Upper lobe of left lung (tissue), 6 donors: ENCODE results near the gene CLK4. TPM values are rescaled to one million over a fixed set of nuclear protein-coding genes. Genes with fewer than 3 reads are reported as not detected.

ENCODE experiments used
- ATAC-seq, 2 donors: fragments of 200-7000 bp; cut with Tn5 transposase; one replicate each; pipeline ENCODE4 v1.9.1; 2022; ENCODE audit warnings: mild to moderate bottlenecking in 2 of 2, moderate library complexity in 2 of 2; ENCODE audit not compliant: low FRiP score in 2 of 2
- DNase-seq, 2 donors: peaks; one replicate each; pipeline ENCODE4 v3.0.0-alpha.2; 2019 to 2020
- H3K27ac ChIP-seq, 4 donors: fragments of 200-600 bp; sonication (generic); one replicate each; pipeline ENCODE4 v1.5.1; 2016 to 2019
- H3K27me3 ChIP-seq, 4 donors: fragments of 200-600 bp; sonication (generic); one replicate each; pipeline ENCODE4 v1.5.1; 2017 to 2019
- H3K36me3 ChIP-seq, 4 donors: fragments of 200-600 bp; sonication (generic); one replicate each; pipeline ENCODE4 v1.5.1; 2016 to 2019
- H3K4me1 ChIP-seq, 4 donors: fragments of 200-600 bp; sonication (generic); one replicate each; pipeline ENCODE4 v1.5.1; 2018 to 2019
- H3K4me3 ChIP-seq, 4 donors: fragments of 200-600 bp; sonication (generic); one replicate each; pipeline ENCODE4 v1.5.1; 2017 to 2019; ENCODE audit warnings: mild to moderate bottlenecking in 2 of 4, moderate library complexity in 1 of 4
- H3K9me3 ChIP-seq, 4 donors: fragments of 200-600 bp; sonication (generic); one replicate each; pipeline ENCODE4 v1.5.1; 2018 to 2019
- CTCF ChIP-seq, 6 experiments: fragments of 450-650 bp in 4 of 6; fragments of 200-600 bp in 2 of 6; sonication (generic) in 2 of 6; IDR thresholded peaks; one replicate each; pipeline ENCODE4 v1.5.1; 2016 to 2019; ENCODE audit warnings: antibody characterized with exemption in 6 of 6
- EP300 ChIP-seq, 4 donors: sonication (generic); formaldehyde crosslinking; IDR thresholded peaks; one replicate each; pipeline ENCODE4 v1.5.1; 2017; ENCODE audit warnings: antibody characterized with exemption in 4 of 4, control low read depth in 2 of 4
- POLR2A ChIP-seq, 4 donors: fragments of 450-650 bp; IDR thresholded peaks; one replicate each; pipeline ENCODE4 v1.5.1; 2016 to 2017; ENCODE audit warnings: antibody characterized with exemption in 4 of 4, mild to moderate bottlenecking in 2 of 4
- POLR2AphosphoS5 ChIP-seq, 2 donors: sonication (generic); formaldehyde crosslinking; IDR thresholded peaks; one replicate each; pipeline ENCODE4 v1.5.1; 2017; ENCODE audit warnings: antibody characterized with exemption in 2 of 2
- WGBS, 2 donors: methylation state at CpG; one replicate each; pipeline ENCODE4 v1.1.5; 2017 to 2018; 5-methylcytosine and 5-hydroxymethylcytosine counted together
- total RNA-seq, 6 donors: library from RNA; depleted of rRNA in 4 of 6; stranded (reverse); fragments of >200 nt in 4 of 6; gene quantifications; one replicate each; pipeline versions ENCODE4 v1.1.0 to v1.2.1, GENCODE V29; 2016 to 2021
- donor health status: DM: no; HTN: no; CAD: no; lungs with moderate emphysema.
- donor health status: DM: no; HTN: yes; CAD: no; lungs with severe emphysema.

CLK4 gene
- total RNA-seq, 6 donors from 2014 or later: 28.8 to 81.7 (median 35.0) TPM

GRCh38 chr5:178650214-178650613, 23.4 kb upstream of the CLK4 start:
- H3K9me3 ChIP-seq: no peaks in the 10 kb centered on the region
- no peak for TF ChIP-seq POLR2A (IDR thresholded peaks at IDR 0.05)
- TF ChIP-seq EP300 (IDR thresholded peaks at IDR 0.05): no peak
- no peak for TF ChIP-seq CTCF (IDR thresholded peaks at IDR 0.05)
- TF ChIP-seq POLR2AphosphoS5 (IDR thresholded peaks at IDR 0.05): no peak
- no peaks in the 10 kb centered on the region for H3K36me3 ChIP-seq
- DNase-seq (no peak), ATAC-seq (no peak)
- H3K4me1 ChIP-seq: no peaks in the 10 kb centered on the region
- no peaks in the 10 kb centered on the region for H3K27me3 ChIP-seq
- no peak overlapping the region for H3K27ac ChIP-seq
- H3K4me3 ChIP-seq: no peak overlapping the region
- WGBS, 2 donors: 52 to 67% methylated on average over 5 of the region's 5 CpGs

- Histone ChIP-seq H3K27me3 (no peaks in the 10 kb centered on the region), H3K4me3 (no peak overlapping the region), H3K27ac (no peak overlapping the region), H3K9me3 (no peaks in the 10 kb centered on the region), H3K36me3 (no peaks in the 10 kb centered on the region), H3K4me1 (no peaks in the 10 kb centered on the region)
- TF ChIP-seq CTCF (IDR thresholded peaks at IDR 0.05) (no peak), POLR2AphosphoS5 (IDR thresholded peaks at IDR 0.05) (no peak), POLR2A (IDR thresholded peaks at IDR 0.05) (no peak), EP300 (IDR thresholded peaks at IDR 0.05) (no peak)
- DNase-seq (no peak), ATAC-seq (no peak)
- 67 to 73% methylated on average over 3 of the region's 3 CpGs for WGBS, 2 donors
Observed at GRCh38 chr5:178649580-178649979, 22.7 kb upstream of the CLK4 start.

GRCh38 chr5:178644826-178645545, 18.1 kb upstream of the CLK4 start:
- ATAC-seq: no peak
- Histone ChIP-seq H3K4me3 (no peak overlapping the region), H3K4me1 (no peaks in the 10 kb centered on the region), H3K9me3 (peaks cover 0 to 4% (median 0%) of the 10 kb centered on the region in 4 donors), H3K27me3 (no peaks in the 10 kb centered on the region), H3K36me3 (no peaks in the 10 kb centered on the region), H3K27ac (no peak overlapping the region)
- 55 to 56% methylated on average over 7 of the region's 7 CpGs for WGBS, 2 donors
- no peak for DNase-seq
- TF ChIP-seq EP300 (IDR thresholded peaks at IDR 0.05): no peak
- no peak for TF ChIP-seq POLR2A (IDR thresholded peaks at IDR 0.05)
- TF ChIP-seq CTCF (IDR thresholded peaks at IDR 0.05): no peak
- TF ChIP-seq POLR2AphosphoS5 (IDR thresholded peaks at IDR 0.05): no peak

GRCh38 chr5:178642351-178642909, 15.6 kb upstream of the CLK4 start:
- no peak for DNase-seq
- no peaks in the 10 kb centered on the region for H3K27me3 ChIP-seq
- 78 to 100% methylated on average over 1 of the region's 1 CpG for WGBS, 2 donors
- no peak for ATAC-seq
- H3K4me3 ChIP-seq: no peak overlapping the region
- H3K4me1 ChIP-seq: no peaks in the 10 kb centered on the region
- no peak overlapping the region for H3K27ac ChIP-seq
- H3K9me3 ChIP-seq: peaks cover 0 to 4% (median 0%) of the 10 kb centered on the region in 4 donors
- no peaks in the 10 kb centered on the region for H3K36me3 ChIP-seq
- TF ChIP-seq POLR2AphosphoS5 (IDR thresholded peaks at IDR 0.05) (no peak), POLR2A (IDR thresholded peaks at IDR 0.05) (no peak), EP300 (IDR thresholded peaks at IDR 0.05) (no peak), CTCF (IDR thresholded peaks at IDR 0.05) (no peak)

- DNase-seq (no peak), ATAC-seq (no peak)
- no peaks in the 10 kb centered on the region for H3K27me3 ChIP-seq
- H3K36me3 ChIP-seq: no peaks in the 10 kb centered on the region
- TF ChIP-seq EP300 (IDR thresholded peaks at IDR 0.05) (no peak), POLR2A (IDR thresholded peaks at IDR 0.05) (no peak)
- H3K4me3 ChIP-seq: no peak overlapping the region
- H3K9me3 ChIP-seq: peaks cover 0 to 4% (median 0%) of the 10 kb centered on the region in 4 donors
- H3K4me1 ChIP-seq: no peaks in the 10 kb centered on the region
- H3K27ac ChIP-seq: no peak overlapping the region
- WGBS, 2 donors: 60 to 69% methylated on average over 9 of the region's 9 CpGs
Observed at GRCh38 chr5:178641711-178642110, 14.9 kb upstream of the CLK4 start.
